Progenitor cell of endocrine pancreas (in vitro differentiated cells): ENCODE data around the gene STARD3. TPM values are rescaled to one million over a fixed set of nuclear protein-coding genes. Genes with fewer than 3 reads are reported as not detected.
A peak's percentile ranks its signal among the peaks of the same experiment; 100 is the strongest.

Source experiments
- DNase-seq: peaks from one replicate; pipeline ENCODE4 v3.0.0; 2021; ENCODE audit warnings: low spot score; ENCODE audit not compliant: unreplicated experiment
- H3K27ac Mint-ChIP-seq: 2 replicates; pipeline ENCODE4 v1.8.0; 2021; ENCODE audit warnings: mild to moderate bottlenecking, moderate library complexity, mixed read lengths
- H3K27me3 Mint-ChIP-seq: 2 replicates; pipeline ENCODE4 v1.8.0; 2021; ENCODE audit warnings: mixed read lengths
- H3K36me3 Mint-ChIP-seq: 2 replicates; pipeline ENCODE4 v1.8.0; 2022; ENCODE audit warnings: mixed read lengths; ENCODE audit not compliant: insufficient read depth
- H3K4me1 Mint-ChIP-seq: 2 replicates; pipeline ENCODE4 v1.8.0; 2021; ENCODE audit warnings: low read depth, mixed read lengths
- H3K4me3 Mint-ChIP-seq: 2 replicates; pipeline ENCODE4 v1.8.0; 2021; ENCODE audit warnings: low read depth, mild to moderate bottlenecking, moderate library complexity, mixed read lengths
- H3K9me3 Mint-ChIP-seq: 2 replicates; pipeline ENCODE4 v1.8.0; 2021; ENCODE audit warnings: low read depth, mixed read lengths
- CTCF ChIP-seq: fragments of 200-600 bp; sonication (generic); IDR thresholded peaks from one replicate; pipeline ENCODE4 v1.5.0; 2021; ENCODE audit warnings: antibody characterized with exemption, mild to moderate bottlenecking; ENCODE audit not compliant: unreplicated experiment
- total RNA-seq: library from RNA; stranded (reverse); gene quantifications from 2 replicates; pipeline ENCODE4 v1.2.1, GENCODE V29; 2021

Gene STARD3
- total RNA-seq, 1 donor from 2014 or later = 57.0 TPM

- peaks cover 20% of the 10 kb centered on the region for H3K4me1 Mint-ChIP-seq
- TF ChIP-seq CTCF = peak; percentile 80
- DNase-seq = no peak
- no peaks in the 10 kb centered on the region for H3K9me3 Mint-ChIP-seq
- no peak overlapping the region for H3K4me3 Mint-ChIP-seq
- no peak overlapping the region for H3K27ac Mint-ChIP-seq
- H3K27me3 Mint-ChIP-seq = peaks cover 21% of the 10 kb centered on the region
- H3K36me3 Mint-ChIP-seq = no peaks in the 10 kb centered on the region
Observed at GRCh38 chr17:39634384-39634871, 2.5 kb upstream of the STARD3 start.

- Mint-ChIP-seq H3K27ac (no peak overlapping the region), H3K4me1 (peaks cover 20% of the 10 kb centered on the region), H3K36me3 (no peaks in the 10 kb centered on the region), H3K9me3 (no peaks in the 10 kb centered on the region), H3K4me3 (peak overlapping the region; percentile 91), H3K27me3 (peaks cover 13% of the 10 kb centered on the region)
- TF ChIP-seq CTCF = no peak
- DNase-seq = no peak
Observed at GRCh38 chr17:39635614-39636176, 1.2 kb upstream of the STARD3 start.

GRCh38 chr17:39636587-39636926 is 387 bp upstream of the STARD3 start:
- peaks cover 17% of the 10 kb centered on the region for H3K4me1 Mint-ChIP-seq
- DNase-seq = no peak
- H3K27me3 Mint-ChIP-seq = peaks cover 5% of the 10 kb centered on the region
- H3K4me3 Mint-ChIP-seq = peak overlapping the region; percentile 91
- H3K36me3 Mint-ChIP-seq = no peaks in the 10 kb centered on the region
- TF ChIP-seq CTCF = no peak
- no peaks in the 10 kb centered on the region for H3K9me3 Mint-ChIP-seq
- H3K27ac Mint-ChIP-seq = peak overlapping the region; percentile 74

- no peak for TF ChIP-seq CTCF
- Mint-ChIP-seq H3K4me1 (peaks cover 15% of the 10 kb centered on the region), H3K9me3 (no peaks in the 10 kb centered on the region), H3K27me3 (no peaks in the 10 kb centered on the region), H3K36me3 (no peaks in the 10 kb centered on the region), H3K27ac (no peak overlapping the region), H3K4me3 (peak overlapping the region; percentile 91)
- no peak for DNase-seq
Observed at GRCh38 chr17:39638317-39638716, 1.4 kb downstream of the STARD3 start.

GRCh38 chr17:39639043-39639442 is 2.1 kb downstream of the STARD3 start:
- TF ChIP-seq CTCF = no peak
- DNase-seq = no peak
- peaks cover 15% of the 10 kb centered on the region for H3K4me1 Mint-ChIP-seq
- H3K9me3 Mint-ChIP-seq = no peaks in the 10 kb centered on the region
- H3K36me3 Mint-ChIP-seq = no peaks in the 10 kb centered on the region
- H3K27ac Mint-ChIP-seq = no peak overlapping the region
- H3K27me3 Mint-ChIP-seq = no peaks in the 10 kb centered on the region
- no peak overlapping the region for H3K4me3 Mint-ChIP-seq
